ENCODE measurements around the gene GNG13. TPM values are rescaled to one million over a fixed set of nuclear protein-coding genes. Genes with fewer than 3 reads are reported as not detected.
"Not testable (repeated sequence)": the region's sequence is repeated elsewhere in the genome, so short reads cannot be mapped to it uniquely, and the experiment has no call there.

GNG13 gene
- total RNA-seq, 1 donor from 2014 or later: not detected

DNA sequence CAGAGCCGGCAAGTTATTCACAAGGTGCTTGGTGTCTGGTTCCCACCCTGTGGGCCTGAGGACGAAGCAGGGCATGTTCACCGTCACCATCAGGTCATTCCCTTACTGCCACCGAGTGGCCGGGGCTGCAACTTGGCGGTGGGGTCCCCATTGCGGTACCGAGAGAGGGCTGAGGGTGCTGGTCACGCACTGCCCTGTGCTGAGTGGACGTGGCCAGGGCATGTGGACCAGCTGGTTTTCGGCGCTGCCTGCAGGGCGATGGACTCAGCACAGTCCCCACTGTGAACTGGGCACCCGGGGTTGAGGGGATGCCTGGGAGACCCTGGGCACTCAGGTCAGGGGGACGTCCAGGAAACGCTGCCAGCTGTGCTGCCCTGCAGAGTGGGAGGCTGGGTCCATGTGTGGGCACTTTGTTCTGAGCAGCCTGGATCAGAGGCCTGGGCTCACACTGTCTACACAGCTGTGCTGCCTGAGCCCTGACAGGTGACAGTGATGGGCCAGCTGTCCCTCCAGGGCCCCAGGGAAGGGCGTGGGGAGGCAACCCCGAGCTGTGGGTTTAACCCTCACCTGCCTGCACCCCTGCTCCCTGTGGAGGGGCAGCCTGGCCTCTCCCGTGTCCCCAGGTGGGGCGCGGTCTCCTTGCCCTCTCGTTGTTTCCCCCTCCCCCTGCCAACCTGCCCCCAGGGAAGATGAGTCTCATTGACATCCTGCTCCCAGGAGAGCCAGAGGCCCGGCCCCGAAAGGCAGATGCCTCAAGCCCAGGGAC is 39.3 kb upstream of the GNG13 start:
- H3K4me3 ChIP-seq (ENCODE audit: insufficient read depth, low read depth, low read length): no peak overlapping the region
- H3K27me3 Mint-ChIP-seq (ENCODE audit: low read depth, unreplicated experiment): peaks cover 14% of the 10 kb centered on the region
- DNase-seq (ENCODE audit: low read depth): no peak
- H2AFZ ChIP-seq (ENCODE audit: low read depth, low read length): no peak overlapping the region
- FAIRE-seq: no peak
- H3K4me2 ChIP-seq (ENCODE audit: low read length): no peak overlapping the region
- no peak for TF ChIP-seq EZH2 (IDR thresholded peaks at IDR 0.05; ENCODE audit: insufficient read depth, low read length)
- TF ChIP-seq, protein P1, sequence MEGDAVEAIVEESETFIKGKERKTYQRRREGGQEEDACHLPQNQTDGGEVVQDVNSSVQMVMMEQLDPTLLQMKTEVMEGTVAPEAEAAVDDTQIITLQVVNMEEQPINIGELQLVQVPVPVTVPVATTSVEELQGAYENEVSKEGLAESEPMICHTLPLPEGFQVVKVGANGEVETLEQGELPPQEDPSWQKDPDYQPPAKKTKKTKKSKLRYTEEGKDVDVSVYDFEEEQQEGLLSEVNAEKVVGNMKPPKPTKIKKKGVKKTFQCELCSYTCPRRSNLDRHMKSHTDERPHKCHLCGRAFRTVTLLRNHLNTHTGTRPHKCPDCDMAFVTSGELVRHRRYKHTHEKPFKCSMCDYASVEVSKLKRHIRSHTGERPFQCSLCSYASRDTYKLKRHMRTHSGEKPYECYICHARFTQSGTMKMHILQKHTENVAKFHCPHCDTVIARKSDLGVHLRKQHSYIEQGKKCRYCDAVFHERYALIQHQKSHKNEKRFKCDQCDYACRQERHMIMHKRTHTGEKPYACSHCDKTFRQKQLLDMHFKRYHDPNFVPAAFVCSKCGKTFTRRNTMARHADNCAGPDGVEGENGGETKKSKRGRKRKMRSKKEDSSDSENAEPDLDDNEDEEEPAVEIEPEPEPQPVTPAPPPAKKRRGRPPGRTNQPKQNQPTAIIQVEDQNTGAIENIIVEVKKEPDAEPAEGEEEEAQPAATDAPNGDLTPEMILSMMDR (IDR thresholded peaks at IDR 0.05; ENCODE audit: insufficient read depth, low read depth, low read length): no peak
- H3K27ac Mint-ChIP-seq (ENCODE audit: unreplicated experiment): no peak overlapping the region
- H3K4me1 Mint-ChIP-seq (ENCODE audit: low read depth, unreplicated experiment): no peaks in the 10 kb centered on the region
- H3K9ac ChIP-seq (ENCODE audit: low read length): no peak overlapping the region
- no peaks in the 10 kb centered on the region for H3K79me2 ChIP-seq (ENCODE audit: insufficient read depth, low read length)
- no peaks in the 10 kb centered on the region for H3K36me3 ChIP-seq (ENCODE audit: insufficient read depth, low read length)
- peaks cover 7% of the 10 kb centered on the region for H3K9me3 ChIP-seq (ENCODE audit: insufficient read depth, low read depth, low read length)
- no peak overlapping the region for H3K4me3 Mint-ChIP-seq (ENCODE audit: unreplicated experiment)
- no peak overlapping the region for H3K27ac ChIP-seq (ENCODE audit: low read depth, low read length)
- H3K36me3 Mint-ChIP-seq (ENCODE audit: low read depth, unreplicated experiment): peaks cover 4% of the 10 kb centered on the region
- peaks cover 25% of the 10 kb centered on the region for H3K9me3 Mint-ChIP-seq (ENCODE audit: unreplicated experiment)
- no peaks in the 10 kb centered on the region for H3K27me3 ChIP-seq (ENCODE audit: insufficient read depth, low read length)
- no peaks in the 10 kb centered on the region for H4K20me1 ChIP-seq (ENCODE audit: insufficient read depth, low read length)
- H3K4me1 ChIP-seq (ENCODE audit: insufficient read depth, low read length): no peaks in the 10 kb centered on the region

DNA sequence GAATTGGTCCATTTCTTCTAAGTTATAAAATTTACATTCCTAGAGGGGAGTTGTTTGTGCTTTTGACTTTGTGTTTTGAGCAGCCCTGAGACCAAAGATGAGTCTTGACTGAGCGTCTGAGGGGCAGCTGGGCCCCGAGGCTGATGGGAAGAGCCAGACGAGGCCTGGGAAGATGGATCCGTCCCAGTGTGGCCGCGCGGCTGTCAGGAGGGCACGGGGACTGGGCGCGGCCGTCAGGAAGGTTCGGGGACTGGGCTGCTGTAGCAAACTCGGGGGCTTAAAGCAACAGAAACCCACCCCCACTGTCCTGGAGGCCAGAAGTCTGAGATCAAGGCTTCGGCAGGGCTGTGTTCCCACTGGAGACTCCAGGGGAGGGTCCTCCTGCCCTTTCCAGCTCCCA is 38.2 kb upstream of the GNG13 start:
- Mint-ChIP-seq H3K36me3 (ENCODE audit: low read depth, unreplicated experiment) (peaks cover 4% of the 10 kb centered on the region), H3K4me1 (ENCODE audit: low read depth, unreplicated experiment) (no peaks in the 10 kb centered on the region), H3K27me3 (ENCODE audit: low read depth, unreplicated experiment) (peaks cover 20% of the 10 kb centered on the region), H3K4me3 (ENCODE audit: unreplicated experiment) (no peak overlapping the region), H3K9me3 (ENCODE audit: unreplicated experiment) (peaks cover 27% of the 10 kb centered on the region), H3K27ac (ENCODE audit: unreplicated experiment) (no peak overlapping the region)
- no peaks in the 10 kb centered on the region for H3K4me1 ChIP-seq (ENCODE audit: insufficient read depth, low read length)
- H3K27me3 ChIP-seq (ENCODE audit: insufficient read depth, low read length): no peaks in the 10 kb centered on the region
- H3K27ac ChIP-seq (ENCODE audit: low read depth, low read length): no peak overlapping the region
- TF ChIP-seq EZH2 (IDR thresholded peaks at IDR 0.05; ENCODE audit: insufficient read depth, low read length): no peak
- TF ChIP-seq, protein P1 (IDR thresholded peaks at IDR 0.05; ENCODE audit: insufficient read depth, low read depth, low read length): no peak
- no peak overlapping the region for H3K4me2 ChIP-seq (ENCODE audit: low read length)
- peaks cover 7% of the 10 kb centered on the region for H3K9me3 ChIP-seq (ENCODE audit: insufficient read depth, low read depth, low read length)
- H3K79me2 ChIP-seq (ENCODE audit: insufficient read depth, low read length): no peaks in the 10 kb centered on the region
- H3K36me3 ChIP-seq (ENCODE audit: insufficient read depth, low read length): no peaks in the 10 kb centered on the region
- H4K20me1 ChIP-seq (ENCODE audit: insufficient read depth, low read length): no peaks in the 10 kb centered on the region
- DNase-seq (ENCODE audit: low read depth) (no peak), FAIRE-seq (no peak)
- no peak overlapping the region for H3K9ac ChIP-seq (ENCODE audit: low read length)
- no peak overlapping the region for H3K4me3 ChIP-seq (ENCODE audit: insufficient read depth, low read depth, low read length)
- H2AFZ ChIP-seq (ENCODE audit: low read depth, low read length): no peak overlapping the region

DNA sequence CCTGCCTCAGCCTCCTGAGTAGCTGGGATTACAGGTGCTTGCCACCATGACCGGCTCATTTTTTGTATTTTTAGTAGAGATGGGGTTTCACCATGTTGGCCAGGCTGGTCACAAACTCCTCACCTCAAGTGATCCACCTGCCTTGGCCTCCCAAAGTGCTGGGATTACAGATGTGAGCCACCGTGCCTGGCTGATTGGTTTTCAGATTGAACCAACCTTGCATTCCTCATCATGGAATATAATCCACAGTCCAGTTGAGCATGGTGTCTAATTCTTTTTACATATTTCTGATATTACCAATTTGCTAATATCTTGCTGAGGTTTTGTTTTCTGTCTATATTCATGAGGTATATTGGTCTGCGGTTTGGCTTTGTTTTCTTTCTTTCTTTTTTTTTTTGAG is 36.3 kb upstream of the GNG13 start:
- not testable (repeated sequence) for H3K27me3 ChIP-seq (ENCODE audit: insufficient read depth, low read length); H2AFZ ChIP-seq (ENCODE audit: low read depth, low read length); H3K79me2 ChIP-seq (ENCODE audit: insufficient read depth, low read length); H3K4me3 ChIP-seq (ENCODE audit: insufficient read depth, low read depth, low read length); H3K4me1 ChIP-seq (ENCODE audit: insufficient read depth, low read length); H3K36me3 Mint-ChIP-seq (ENCODE audit: low read depth, unreplicated experiment); H3K4me1 Mint-ChIP-seq (ENCODE audit: low read depth, unreplicated experiment); H3K27ac Mint-ChIP-seq (ENCODE audit: unreplicated experiment); FAIRE-seq; H3K4me3 Mint-ChIP-seq (ENCODE audit: unreplicated experiment); H3K9ac ChIP-seq (ENCODE audit: low read length); H3K36me3 ChIP-seq (ENCODE audit: insufficient read depth, low read length); H3K4me2 ChIP-seq (ENCODE audit: low read length); H3K9me3 ChIP-seq (ENCODE audit: insufficient read depth, low read depth, low read length); H4K20me1 ChIP-seq (ENCODE audit: insufficient read depth, low read length); DNase-seq (ENCODE audit: low read depth); H3K27ac ChIP-seq (ENCODE audit: low read depth, low read length)
- H3K27me3 Mint-ChIP-seq (ENCODE audit: low read depth, unreplicated experiment): peaks cover 22% of the 10 kb centered on the region
- H3K9me3 Mint-ChIP-seq (ENCODE audit: unreplicated experiment): peaks cover 27% of the 10 kb centered on the region

All from astrocyte (in vitro differentiated cells and primary cell).